ENCODE results near the gene AFAP1.

The AFAP1 gene

GRCh38 chr4:7821245-7822136 lies 118.2 kb downstream of the AFAP1 start:
- H3K4me1 ChIP-seq (ENCODE audit: control insufficient read depth, insufficient read depth, low read length), result peaks cover 31% of the 10 kb centered on the region
- H3K4me3 ChIP-seq (ENCODE audit: low read length), result no peak overlapping the region
- peak overlapping the region; percentile 87 for H3K27ac ChIP-seq (ENCODE audit: low read depth, low read length)
- H3K9ac ChIP-seq (ENCODE audit: low read length), result no peak overlapping the region
- H3K27me3 ChIP-seq (ENCODE audit: control insufficient read depth, insufficient read depth, low read length), result no peaks in the 10 kb centered on the region
- H3K36me3 ChIP-seq (ENCODE audit: control insufficient read depth, insufficient read depth, low read length), result peaks cover 2% of the 10 kb centered on the region

GRCh38 chr4:7820031-7820818 lies 119.4 kb downstream of the AFAP1 start:
- H3K27me3 ChIP-seq (ENCODE audit: control insufficient read depth, insufficient read depth, low read length), result no peaks in the 10 kb centered on the region
- H3K9ac ChIP-seq (ENCODE audit: low read length), result no peak overlapping the region
- peaks cover 31% of the 10 kb centered on the region for H3K4me1 ChIP-seq (ENCODE audit: control insufficient read depth, insufficient read depth, low read length)
- no peak overlapping the region for H3K4me3 ChIP-seq (ENCODE audit: low read length)
- H3K36me3 ChIP-seq (ENCODE audit: control insufficient read depth, insufficient read depth, low read length), result no peaks in the 10 kb centered on the region
- peak overlapping the region; percentile 40 for H3K27ac ChIP-seq (ENCODE audit: low read depth, low read length)

- no peak overlapping the region for H3K9ac ChIP-seq (ENCODE audit: low read length)
- H3K36me3 ChIP-seq (ENCODE audit: control insufficient read depth, insufficient read depth, low read length), result peaks cover 7% of the 10 kb centered on the region
- no peak overlapping the region for H3K4me3 ChIP-seq (ENCODE audit: low read length)
- H3K27me3 ChIP-seq (ENCODE audit: control insufficient read depth, insufficient read depth, low read length), result no peaks in the 10 kb centered on the region
- H3K27ac ChIP-seq (ENCODE audit: low read depth, low read length), result peak overlapping the region; percentile 45
- H3K4me1 ChIP-seq (ENCODE audit: control insufficient read depth, insufficient read depth, low read length), result peaks cover 30% of the 10 kb centered on the region
Observed at GRCh38 chr4:7819446-7819845, 120.2 kb downstream of the AFAP1 start.

- H3K27ac ChIP-seq (ENCODE audit: low read depth, low read length), result peak overlapping the region; percentile 45
- no peaks in the 10 kb centered on the region for H3K27me3 ChIP-seq (ENCODE audit: control insufficient read depth, insufficient read depth, low read length)
- H3K36me3 ChIP-seq (ENCODE audit: control insufficient read depth, insufficient read depth, low read length), result peaks cover 10% of the 10 kb centered on the region
- H3K4me3 ChIP-seq (ENCODE audit: low read length), result no peak overlapping the region
- peaks cover 28% of the 10 kb centered on the region for H3K4me1 ChIP-seq (ENCODE audit: control insufficient read depth, insufficient read depth, low read length)
- H3K9ac ChIP-seq (ENCODE audit: low read length), result no peak overlapping the region
Observed at GRCh38 chr4:7818399-7818911, 121.2 kb downstream of the AFAP1 start.

- Histone ChIP-seq H3K27me3 (ENCODE audit: control insufficient read depth, insufficient read depth, low read length) (no peaks in the 10 kb centered on the region), H3K27ac (ENCODE audit: low read depth, low read length) (peak overlapping the region; percentile 45), H3K4me1 (ENCODE audit: control insufficient read depth, insufficient read depth, low read length) (peaks cover 29% of the 10 kb centered on the region), H3K9ac (ENCODE audit: low read length) (no peak overlapping the region), H3K4me3 (ENCODE audit: low read length) (no peak overlapping the region), H3K36me3 (ENCODE audit: control insufficient read depth, insufficient read depth, low read length) (peaks cover 10% of the 10 kb centered on the region)
Observed at GRCh38 chr4:7817877-7818398, 121.7 kb downstream of the AFAP1 start.

- Histone ChIP-seq H3K27me3 (ENCODE audit: control insufficient read depth, insufficient read depth, low read length) (no peaks in the 10 kb centered on the region), H3K36me3 (ENCODE audit: control insufficient read depth, insufficient read depth, low read length) (peaks cover 10% of the 10 kb centered on the region), H3K27ac (ENCODE audit: low read depth, low read length) (no peak overlapping the region), H3K9ac (ENCODE audit: low read length) (no peak overlapping the region), H3K4me3 (ENCODE audit: low read length) (no peak overlapping the region), H3K4me1 (ENCODE audit: control insufficient read depth, insufficient read depth, low read length) (peaks cover 30% of the 10 kb centered on the region)
Observed at GRCh38 chr4:7816771-7817170, 122.9 kb downstream of the AFAP1 start.

- H3K4me3 ChIP-seq (ENCODE audit: low read length), result no peak overlapping the region
- H3K4me1 ChIP-seq (ENCODE audit: control insufficient read depth, insufficient read depth, low read length), result peaks cover 27% of the 10 kb centered on the region
- H3K27ac ChIP-seq (ENCODE audit: low read depth, low read length), result no peak overlapping the region
- H3K36me3 ChIP-seq (ENCODE audit: control insufficient read depth, insufficient read depth, low read length), result peaks cover 10% of the 10 kb centered on the region
- H3K9ac ChIP-seq (ENCODE audit: low read length), result no peak overlapping the region
- H3K27me3 ChIP-seq (ENCODE audit: control insufficient read depth, insufficient read depth, low read length), result no peaks in the 10 kb centered on the region
Observed at GRCh38 chr4:7815981-7816380, 123.7 kb downstream of the AFAP1 start.

GRCh38 chr4:7815562-7815961 lies 124.1 kb downstream of the AFAP1 start:
- H3K4me3 ChIP-seq (ENCODE audit: low read length), result no peak overlapping the region
- no peak overlapping the region for H3K9ac ChIP-seq (ENCODE audit: low read length)
- peaks cover 31% of the 10 kb centered on the region for H3K4me1 ChIP-seq (ENCODE audit: control insufficient read depth, insufficient read depth, low read length)
- peaks cover 13% of the 10 kb centered on the region for H3K36me3 ChIP-seq (ENCODE audit: control insufficient read depth, insufficient read depth, low read length)
- no peak overlapping the region for H3K27ac ChIP-seq (ENCODE audit: low read depth, low read length)
- H3K27me3 ChIP-seq (ENCODE audit: control insufficient read depth, insufficient read depth, low read length), result no peaks in the 10 kb centered on the region

GRCh38 chr4:7814451-7814850 lies 125.2 kb downstream of the AFAP1 start:
- Histone ChIP-seq H3K36me3 (ENCODE audit: control insufficient read depth, insufficient read depth, low read length) (peaks cover 13% of the 10 kb centered on the region), H3K9ac (ENCODE audit: low read length) (no peak overlapping the region), H3K27ac (ENCODE audit: low read depth, low read length) (peak overlapping the region; percentile 70), H3K4me1 (ENCODE audit: control insufficient read depth, insufficient read depth, low read length) (peaks cover 31% of the 10 kb centered on the region), H3K4me3 (ENCODE audit: low read length) (no peak overlapping the region), H3K27me3 (ENCODE audit: control insufficient read depth, insufficient read depth, low read length) (no peaks in the 10 kb centered on the region)

- Histone ChIP-seq H3K36me3 (ENCODE audit: control insufficient read depth, insufficient read depth, low read length) (peaks cover 15% of the 10 kb centered on the region), H3K4me3 (ENCODE audit: low read length) (no peak overlapping the region), H3K4me1 (ENCODE audit: control insufficient read depth, insufficient read depth, low read length) (peaks cover 31% of the 10 kb centered on the region), H3K27ac (ENCODE audit: low read depth, low read length) (peak overlapping the region; percentile 70), H3K9ac (ENCODE audit: low read length) (no peak overlapping the region), H3K27me3 (ENCODE audit: control insufficient read depth, insufficient read depth, low read length) (no peaks in the 10 kb centered on the region)
Observed at GRCh38 chr4:7813674-7814073, 126.0 kb downstream of the AFAP1 start.

- H3K27me3 ChIP-seq (ENCODE audit: control insufficient read depth, insufficient read depth, low read length), result no peaks in the 10 kb centered on the region
- no peak overlapping the region for H3K9ac ChIP-seq (ENCODE audit: low read length)
- no peak overlapping the region for H3K4me3 ChIP-seq (ENCODE audit: low read length)
- peak overlapping the region; percentile 70 for H3K27ac ChIP-seq (ENCODE audit: low read depth, low read length)
- H3K4me1 ChIP-seq (ENCODE audit: control insufficient read depth, insufficient read depth, low read length), result peaks cover 31% of the 10 kb centered on the region
- peaks cover 17% of the 10 kb centered on the region for H3K36me3 ChIP-seq (ENCODE audit: control insufficient read depth, insufficient read depth, low read length)
Observed at GRCh38 chr4:7812921-7813320, 126.7 kb downstream of the AFAP1 start.

- Histone ChIP-seq H3K27ac (ENCODE audit: low read depth, low read length) (peak overlapping the region; percentile 70), H3K36me3 (ENCODE audit: control insufficient read depth, insufficient read depth, low read length) (peaks cover 17% of the 10 kb centered on the region), H3K9ac (ENCODE audit: low read length) (no peak overlapping the region), H3K27me3 (ENCODE audit: control insufficient read depth, insufficient read depth, low read length) (no peaks in the 10 kb centered on the region), H3K4me1 (ENCODE audit: control insufficient read depth, insufficient read depth, low read length) (peaks cover 37% of the 10 kb centered on the region), H3K4me3 (ENCODE audit: low read length) (no peak overlapping the region)
Observed at GRCh38 chr4:7812231-7812857, 127.3 kb downstream of the AFAP1 start.
